GM21576 (cell line): ENCODE results near the gene SEMA3F.

Source experiments
- ATAC-seq: cut with Tn5 transposase; IDR thresholded peaks from one replicate; pipeline ENCODE4 v1.9.1; 2021; ENCODE audit warnings: mild to moderate bottlenecking, moderate library complexity; ENCODE audit not compliant: unreplicated experiment

SEMA3F gene

GRCh38 chr3:50155491-50155878 lies 361 bp downstream of the SEMA3F start:
- ATAC-seq, result no peak

DNA sequence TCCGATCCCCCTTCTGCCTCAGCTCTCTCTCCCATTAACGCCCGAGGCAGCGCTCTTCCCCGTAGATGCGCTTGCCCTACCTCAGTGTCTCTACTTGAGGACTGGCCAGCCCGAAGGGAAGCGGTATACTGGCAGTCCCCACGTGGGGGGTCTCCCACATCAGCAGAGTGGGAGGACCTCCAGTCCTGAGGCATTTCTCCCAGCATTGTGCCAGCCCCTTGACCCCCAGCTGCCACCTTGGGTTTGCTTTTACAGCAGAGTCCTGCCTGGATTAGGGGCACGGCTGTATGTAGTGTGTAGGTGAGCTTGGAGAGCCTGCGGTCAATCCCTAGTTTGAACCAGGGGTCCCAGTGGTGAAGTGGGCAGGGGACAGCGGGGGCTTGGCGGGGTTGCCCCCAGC lies 767 bp downstream of the SEMA3F start:
- ATAC-seq, result no peak

DNA sequence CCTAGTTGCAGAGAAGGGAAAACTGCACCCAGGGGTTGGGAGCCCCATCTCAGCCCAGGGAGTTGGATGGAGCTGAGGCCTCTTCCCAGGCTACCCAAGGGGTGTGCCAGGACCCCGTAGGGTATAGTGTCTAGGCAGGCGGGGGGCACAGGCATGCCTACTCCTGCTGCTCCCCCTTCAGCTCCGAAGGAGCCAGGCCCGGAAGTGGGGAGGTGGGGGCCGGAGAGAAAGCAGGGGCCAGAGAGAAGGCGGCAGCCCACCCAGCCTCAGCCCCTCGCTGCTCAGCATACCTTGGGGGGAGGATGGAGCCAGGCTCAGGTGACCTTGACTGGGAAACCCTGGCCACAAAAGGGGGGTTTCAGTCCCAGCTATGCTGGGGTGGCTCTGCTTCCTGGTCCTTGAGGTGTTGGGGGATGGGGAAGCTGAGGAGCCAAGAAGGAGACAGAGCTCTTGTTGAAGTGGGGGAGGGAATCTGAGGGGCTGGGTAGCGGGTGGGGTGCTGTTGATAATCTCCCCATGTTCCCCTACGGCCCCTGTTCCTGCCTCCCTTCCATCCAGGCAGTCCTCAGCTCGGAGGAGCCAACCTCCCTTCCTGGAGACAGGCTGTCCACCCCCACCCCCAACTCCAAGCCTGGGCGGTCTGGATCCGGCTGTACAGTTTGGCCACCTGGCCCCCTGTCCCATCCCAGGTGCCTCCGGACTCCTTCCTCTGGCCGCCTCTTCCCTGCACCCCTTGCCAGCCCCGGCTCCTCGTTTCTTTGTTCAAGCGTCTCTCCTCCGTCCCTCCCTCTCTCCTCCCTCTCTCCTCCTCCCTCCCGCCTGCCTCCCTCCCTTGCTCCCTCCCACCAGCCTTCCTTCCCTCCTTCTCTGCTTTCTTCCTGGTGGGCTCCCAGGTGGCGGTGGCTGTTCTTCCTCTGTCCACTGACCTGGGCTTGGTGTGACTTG lies 1.7 kb downstream of the SEMA3F start:
- no peak for ATAC-seq

- no peak for ATAC-seq
Observed at GRCh38 chr3:50157827-50158529, 2.9 kb downstream of the SEMA3F start.

GRCh38 chr3:50158530-50159146 lies 3.5 kb downstream of the SEMA3F start:
- ATAC-seq, result no peak

DNA sequence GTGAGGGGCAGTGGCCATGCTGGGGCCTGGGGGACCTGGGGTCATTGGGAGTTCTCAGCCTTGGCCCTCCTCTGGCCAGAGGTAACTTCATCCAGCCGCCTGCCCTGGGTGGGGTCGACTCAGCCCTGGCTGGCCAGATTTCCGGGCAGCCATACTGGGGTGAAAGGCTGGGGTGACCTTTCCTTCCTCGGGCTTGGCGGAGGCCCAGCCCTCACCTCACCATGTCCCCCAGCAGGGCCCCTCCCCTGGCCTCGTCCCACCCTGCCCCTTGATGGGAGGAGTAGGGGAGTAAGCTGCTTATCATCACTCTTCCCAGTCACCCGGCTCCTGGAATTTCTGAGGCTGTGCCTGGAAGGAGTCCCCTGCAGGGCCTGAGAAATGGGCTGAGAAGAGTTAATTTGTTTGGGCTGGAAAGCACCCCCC lies 5.4 kb downstream of the SEMA3F start:
- ATAC-seq, result no peak

DNA sequence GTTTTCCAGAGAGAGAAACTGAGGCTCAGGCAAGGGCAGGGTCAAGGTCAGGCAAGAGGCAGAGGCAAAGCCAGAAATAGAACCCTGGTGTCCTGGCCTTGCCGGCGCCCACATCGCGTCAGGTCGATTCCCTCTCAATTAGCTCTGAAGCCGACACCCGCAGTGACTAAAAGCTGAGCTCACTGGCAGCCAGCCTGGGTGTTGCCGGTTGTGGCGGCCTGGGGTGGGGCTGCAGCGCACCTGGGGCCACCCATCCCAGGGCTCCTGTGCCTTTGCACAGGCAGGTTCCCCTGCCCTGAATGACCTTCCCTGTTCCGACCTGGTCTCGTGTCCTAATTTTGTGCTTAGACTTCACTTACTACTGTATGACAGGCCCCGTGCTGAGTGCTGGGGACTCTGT lies 6.2 kb downstream of the SEMA3F start:
- no peak for ATAC-seq

DNA sequence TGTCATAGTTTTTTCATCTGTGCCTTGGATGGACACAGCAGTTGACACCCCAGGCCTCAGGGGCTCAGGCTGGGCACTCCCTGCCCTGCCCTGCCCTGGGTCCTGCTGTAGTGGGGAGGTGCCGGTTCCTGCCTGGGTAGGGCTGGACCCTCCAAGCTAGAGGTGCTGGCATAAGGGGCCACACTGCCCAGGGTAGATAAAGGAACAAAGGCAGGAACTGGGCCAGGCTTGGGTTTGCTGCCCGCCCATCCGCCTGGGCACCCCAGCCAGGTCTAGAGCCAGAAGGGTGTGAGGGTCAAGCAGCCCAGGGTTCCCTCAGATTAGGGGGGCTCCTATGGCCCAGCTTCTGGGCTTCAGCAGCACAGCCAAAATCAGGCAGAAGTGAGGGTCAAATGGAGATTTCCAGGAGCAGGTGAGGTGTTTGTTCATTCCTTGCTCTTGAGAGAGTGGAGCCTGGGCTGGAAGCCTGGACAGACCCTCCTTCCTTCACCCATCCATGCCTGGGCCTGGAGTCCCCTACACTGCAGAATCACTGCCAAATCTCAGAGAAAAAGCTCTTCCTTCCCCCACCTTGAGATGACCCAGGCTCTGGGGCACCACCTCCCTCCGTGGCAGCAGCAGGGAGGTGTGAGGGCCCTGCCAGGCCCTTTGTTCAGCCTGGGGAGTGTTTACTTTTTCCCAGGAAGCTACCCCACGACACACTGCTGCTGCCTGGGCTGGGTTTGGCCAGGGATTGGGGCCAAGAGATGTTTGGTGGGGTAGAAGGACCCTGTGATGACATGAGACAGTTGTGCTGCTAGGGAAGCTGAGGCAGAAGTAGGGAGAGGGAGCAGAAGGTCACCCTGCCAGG lies 7.1 kb downstream of the SEMA3F start:
- ATAC-seq, result no peak

GRCh38 chr3:50163572-50164455 lies 8.7 kb downstream of the SEMA3F start:
- no peak for ATAC-seq

- no peak for ATAC-seq
Observed at GRCh38 chr3:50164481-50164880, 9.4 kb downstream of the SEMA3F start.

DNA sequence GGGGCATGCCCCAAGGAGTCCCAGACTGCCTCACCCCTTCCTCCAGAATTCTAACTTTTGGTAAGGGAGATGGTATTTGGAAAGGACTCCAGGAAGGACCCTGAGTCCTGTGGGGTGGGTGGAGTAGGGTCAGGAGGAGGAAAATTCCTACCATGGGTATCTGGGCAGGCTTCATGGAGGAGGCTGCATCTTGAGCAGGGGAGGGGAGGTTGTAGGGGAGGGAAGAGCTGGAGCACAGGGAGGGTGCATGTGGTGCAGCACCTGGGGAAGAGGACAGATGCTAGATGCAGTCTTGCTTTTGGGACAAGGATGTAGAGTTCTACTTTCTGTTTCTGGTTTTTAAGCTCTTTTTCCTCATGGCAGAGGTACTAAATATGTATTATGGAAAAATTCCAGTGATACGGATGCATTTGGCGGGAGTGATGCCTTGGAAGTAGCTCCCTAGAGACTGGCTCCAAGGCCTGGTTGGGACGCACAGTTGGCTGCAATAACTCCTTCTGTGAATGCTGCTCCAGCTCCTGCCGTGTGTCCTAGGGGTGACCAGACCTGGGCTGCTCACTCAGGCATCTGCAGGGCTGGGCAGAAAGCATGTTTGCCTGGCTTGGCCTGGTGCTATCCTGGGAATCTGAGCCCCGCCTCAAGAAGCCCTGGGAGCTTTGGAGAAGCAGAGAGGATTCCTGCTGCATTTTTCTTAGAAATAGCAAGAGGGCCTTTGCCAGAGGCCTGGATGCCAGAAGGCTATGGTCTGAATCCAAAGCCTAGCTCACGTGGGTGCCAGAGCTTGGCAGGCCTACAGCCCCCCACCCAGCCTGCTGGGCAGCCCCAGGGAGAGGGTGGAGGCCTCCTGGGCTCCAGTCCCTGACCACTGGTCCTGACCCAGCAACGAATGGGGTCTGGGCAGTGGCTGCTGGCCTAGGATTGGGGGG lies 10.1 kb downstream of the SEMA3F start:
- no peak for ATAC-seq

DNA sequence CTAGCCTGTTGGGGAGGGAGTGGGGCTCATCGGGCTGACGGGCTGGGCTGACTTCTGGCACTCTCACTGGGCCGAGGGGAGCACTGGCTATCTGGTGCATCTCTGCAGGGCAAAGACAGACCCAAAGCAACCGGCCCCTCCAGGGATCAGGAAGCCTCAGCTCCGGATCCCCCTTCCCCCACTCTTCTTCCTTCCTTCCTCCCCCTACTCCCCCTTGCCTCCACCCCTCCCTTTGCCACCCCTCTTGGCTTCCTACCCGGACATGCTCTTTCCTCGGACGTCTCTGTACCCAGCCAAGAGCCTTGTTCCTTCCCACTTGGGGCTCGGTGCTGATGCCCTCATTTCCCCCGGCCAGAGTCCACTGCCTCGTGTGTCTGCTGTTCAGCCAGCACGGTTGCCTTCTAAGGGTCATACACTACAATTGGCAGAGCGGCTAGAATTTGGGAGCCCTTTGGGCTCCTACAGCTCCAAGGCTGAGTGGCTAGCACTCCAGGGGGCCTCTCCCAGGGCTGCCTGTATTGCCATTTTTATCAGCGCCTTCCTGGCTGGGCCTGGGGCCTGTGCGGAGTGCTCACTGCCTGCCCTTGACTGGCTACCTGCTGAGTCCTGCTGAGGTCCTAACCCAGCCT lies 10.9 kb downstream of the SEMA3F start:
- ATAC-seq, result no peak

DNA sequence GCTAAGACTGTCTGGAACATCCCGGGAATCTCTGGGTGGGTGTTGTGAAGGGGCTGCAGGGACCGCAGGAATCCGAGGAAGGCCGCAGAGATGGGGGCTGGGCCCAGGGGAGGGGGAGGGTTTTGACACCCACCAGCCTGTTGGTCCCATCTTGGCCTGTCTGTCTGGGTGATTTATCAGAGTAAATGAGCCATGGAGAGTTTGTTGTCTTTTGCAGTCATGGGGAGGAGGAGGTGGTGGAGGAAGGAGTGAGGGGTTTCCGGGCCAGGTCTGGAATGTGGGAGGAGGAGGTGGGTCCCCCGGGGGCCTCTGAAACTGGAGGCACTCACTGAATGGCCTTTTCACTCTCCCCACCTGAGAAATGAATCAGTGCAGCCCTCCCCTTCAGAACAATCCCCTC lies 11.5 kb downstream of the SEMA3F start:
- no peak for ATAC-seq

DNA sequence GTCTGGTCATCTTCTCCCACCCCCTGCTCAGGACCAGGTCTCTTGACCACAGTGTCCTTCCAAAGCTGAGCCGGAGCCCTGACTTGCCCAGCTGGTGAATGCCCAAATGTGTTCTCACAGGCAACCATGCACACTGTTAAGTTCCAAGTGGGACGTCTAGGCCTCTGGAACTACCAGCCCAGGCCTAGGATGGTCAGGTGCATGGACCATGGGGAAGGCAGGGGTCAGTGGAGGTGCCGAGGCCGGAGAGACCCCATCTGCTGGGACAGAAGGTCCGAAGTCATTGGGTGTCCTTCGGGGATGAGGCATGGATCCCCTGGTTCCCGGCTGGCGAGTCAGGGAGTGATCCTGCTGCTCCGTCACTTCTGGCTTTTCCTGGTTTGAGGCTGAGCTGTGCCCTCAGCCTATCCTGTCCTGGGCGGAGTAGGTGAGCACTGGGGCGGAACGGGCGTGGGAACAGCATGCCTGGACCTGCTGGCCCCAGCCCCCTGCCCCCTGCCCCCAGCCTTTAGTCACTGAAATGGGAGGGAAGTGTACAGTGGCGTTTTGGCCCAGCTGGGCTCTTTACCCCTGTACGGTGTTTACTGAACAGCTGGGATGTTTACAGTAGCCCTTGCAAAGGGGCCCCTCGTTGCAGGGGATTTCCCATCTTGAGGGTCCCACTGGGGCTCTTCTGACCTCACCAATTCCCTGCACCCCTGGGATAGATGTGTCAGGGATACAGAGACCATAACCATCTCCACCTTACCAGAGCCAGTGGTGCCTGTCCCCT lies 12.1 kb downstream of the SEMA3F start:
- no peak for ATAC-seq

DNA sequence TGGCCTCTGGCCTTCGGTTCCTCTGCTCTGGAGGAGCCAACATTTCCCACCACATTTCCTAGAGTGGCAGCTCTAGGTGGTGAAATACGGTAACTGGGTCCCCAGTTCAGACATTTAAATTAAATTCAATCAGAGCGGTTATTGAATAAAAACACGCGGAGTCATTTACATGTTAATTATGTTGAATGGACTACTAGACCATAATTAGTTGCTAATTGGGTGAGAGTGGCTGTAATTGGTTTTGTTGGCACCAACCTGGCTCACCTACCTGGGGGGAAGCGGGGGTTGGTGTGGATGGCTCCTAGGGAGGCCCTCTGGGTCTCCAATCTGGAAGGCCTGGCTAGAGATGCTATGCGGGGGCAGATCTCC lies 12.7 kb downstream of the SEMA3F start:
- no peak for ATAC-seq

- ATAC-seq, result no peak
Observed at GRCh38 chr3:50168388-50168787, 13.3 kb downstream of the SEMA3F start.

- no peak for ATAC-seq
Observed at GRCh38 chr3:50168791-50169190, 13.7 kb downstream of the SEMA3F start.
